NCI-H2171 treated with DMSO at 0.1 percent for 48 hours (cell line): ENCODE measurements around the gene MRPL3.

ENCODE experiments used
- DNase-seq: peaks from one replicate; lab custom pipeline; 2025; lab: John Stamatoyannopoulos, UW

Gene MRPL3

GRCh38 chr3:131502530-131503319 is at the start of gene MRPL3:
Gene MRPL3 (minus strand): TSS chr3:131502971. CDS start chr3:131502821, 150 bp downstream.
- peak; percentile 99 for DNase-seq

- DNase-seq, result no peak
These were observed 49.0 kb upstream of the MRPL3 start for GRCh38 chr3:131551761-131552160.

- peak; percentile 23 for DNase-seq
These were observed 48.0 kb upstream of the MRPL3 start for GRCh38 chr3:131550562-131551465.

GRCh38 chr3:131549340-131549739 is 46.6 kb upstream of the MRPL3 start:
- DNase-seq, result no peak

DNA sequence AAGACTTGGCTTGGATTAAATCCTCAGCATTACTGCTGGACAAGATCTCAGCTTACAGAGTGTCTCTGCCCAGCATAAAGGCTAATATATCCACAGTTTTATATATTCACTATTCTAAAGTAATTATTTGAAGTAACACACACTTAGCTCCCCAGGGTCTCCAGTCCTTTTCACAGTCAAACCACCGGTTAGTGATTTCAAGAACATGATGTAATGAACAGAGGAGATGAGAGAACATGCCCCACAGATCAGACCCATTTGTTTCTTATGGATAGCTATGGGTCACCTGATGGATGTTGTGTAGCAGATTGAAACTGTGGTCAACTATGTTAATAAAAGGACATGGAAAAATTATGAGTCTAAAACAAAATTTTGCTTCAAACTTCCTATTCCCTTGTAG is 44.8 kb upstream of the MRPL3 start:
- DNase-seq, result no peak

DNA sequence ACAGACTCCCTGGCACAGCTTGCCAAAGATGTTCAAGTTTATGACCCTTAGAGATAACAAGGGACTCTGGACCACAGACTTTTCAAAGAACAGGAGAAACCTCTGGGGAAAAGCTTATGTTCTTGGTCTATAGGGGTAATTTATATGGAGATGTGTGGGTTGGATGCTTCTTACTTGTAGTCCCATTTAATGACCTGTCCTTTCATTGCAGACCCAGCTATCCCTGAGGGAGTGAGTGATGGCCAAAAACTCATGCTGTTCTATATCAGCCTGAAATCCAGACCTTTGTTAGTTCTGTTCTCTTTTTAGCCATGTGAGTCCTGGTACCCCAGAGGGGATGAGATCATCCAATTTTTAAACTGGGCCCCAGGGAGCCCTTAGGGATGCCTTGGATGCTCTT is 43.7 kb upstream of the MRPL3 start:
- DNase-seq, result no peak

DNA sequence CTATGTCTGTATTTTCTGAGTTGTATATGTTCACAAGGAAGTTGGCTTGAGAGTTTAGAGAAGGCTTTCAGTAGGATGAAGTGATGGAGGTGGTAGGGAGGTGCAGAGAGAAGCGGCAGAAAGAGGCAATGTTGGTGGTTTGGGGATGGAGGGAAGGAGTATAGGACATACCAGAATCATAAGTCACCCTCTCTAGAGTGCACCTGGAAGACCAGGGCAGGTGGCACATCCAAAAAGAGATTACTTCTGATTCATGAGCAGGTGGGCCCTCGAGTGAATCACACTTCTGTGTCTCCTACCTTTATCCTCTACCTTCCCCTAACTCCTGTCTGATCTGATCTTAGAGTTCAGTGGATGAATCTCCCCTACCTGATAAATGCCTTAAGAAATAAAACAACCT is 41.8 kb upstream of the MRPL3 start:
- DNase-seq, result no peak

DNA sequence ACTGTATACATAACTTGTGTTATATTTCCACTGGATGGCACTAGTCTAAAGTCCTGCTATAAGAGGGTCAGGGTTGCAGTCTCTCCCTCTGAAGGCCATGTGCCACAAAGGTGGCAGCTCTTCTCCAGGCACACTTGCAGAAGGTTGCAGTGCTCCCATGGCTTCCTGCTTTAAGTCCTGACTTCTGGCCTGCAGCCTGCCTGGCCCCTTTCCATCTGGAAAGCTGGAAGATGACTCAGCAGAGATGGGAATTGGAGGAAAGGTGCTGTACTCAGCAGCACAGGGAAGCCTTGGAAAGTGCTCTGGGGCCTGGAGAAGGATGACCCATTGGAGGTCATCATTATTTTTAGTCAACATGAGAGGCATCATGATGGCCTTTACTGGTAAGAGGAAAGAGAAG is 40.9 kb upstream of the MRPL3 start:
- DNase-seq, result peak; percentile 21

GRCh38 chr3:131541288-131541687 is 38.5 kb upstream of the MRPL3 start:
- no peak for DNase-seq

DNA sequence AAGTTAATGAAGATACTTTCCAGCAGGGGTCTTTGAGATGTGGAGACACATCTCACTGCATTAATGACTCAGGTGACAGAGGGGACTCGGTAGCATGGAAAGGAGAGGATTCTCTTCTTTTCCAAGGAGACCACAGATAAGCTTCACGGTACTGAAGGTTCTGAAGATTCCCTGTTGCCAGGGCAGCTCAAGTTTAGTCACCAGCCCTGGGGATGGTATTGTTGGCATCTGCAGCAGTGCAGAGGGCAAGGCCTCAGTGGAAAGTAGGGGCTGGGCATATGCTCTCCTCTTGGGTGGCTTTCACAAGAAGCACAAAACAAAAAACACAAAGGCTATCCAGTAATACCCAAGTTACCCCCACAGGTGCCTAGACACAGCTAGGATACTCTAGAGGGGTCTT is 38.0 kb upstream of the MRPL3 start:
- DNase-seq, result no peak

- no peak for DNase-seq
These were observed 37.4 kb upstream of the MRPL3 start for GRCh38 chr3:131540143-131540542.

GRCh38 chr3:131538968-131539367 is 36.2 kb upstream of the MRPL3 start:
- no peak for DNase-seq

DNA sequence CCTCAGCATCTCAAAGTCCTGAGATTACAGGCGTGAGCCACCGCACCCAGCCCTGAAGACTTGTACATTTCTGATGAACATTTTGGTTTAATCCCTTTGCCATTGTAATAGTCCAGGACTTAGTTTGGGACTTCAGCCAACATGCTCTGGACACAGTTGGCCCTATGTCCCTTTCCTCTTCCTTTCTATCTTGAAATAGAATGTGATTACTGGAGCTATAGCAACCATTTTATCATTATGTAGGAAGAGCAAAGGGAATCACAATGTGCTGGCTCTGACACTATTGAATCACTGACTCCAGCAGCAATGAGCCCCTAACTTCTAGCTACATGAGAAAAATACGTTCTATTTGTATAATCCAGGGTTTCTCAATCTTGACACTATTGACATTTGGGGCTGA is 34.8 kb upstream of the MRPL3 start:
- DNase-seq, result no peak

DNA sequence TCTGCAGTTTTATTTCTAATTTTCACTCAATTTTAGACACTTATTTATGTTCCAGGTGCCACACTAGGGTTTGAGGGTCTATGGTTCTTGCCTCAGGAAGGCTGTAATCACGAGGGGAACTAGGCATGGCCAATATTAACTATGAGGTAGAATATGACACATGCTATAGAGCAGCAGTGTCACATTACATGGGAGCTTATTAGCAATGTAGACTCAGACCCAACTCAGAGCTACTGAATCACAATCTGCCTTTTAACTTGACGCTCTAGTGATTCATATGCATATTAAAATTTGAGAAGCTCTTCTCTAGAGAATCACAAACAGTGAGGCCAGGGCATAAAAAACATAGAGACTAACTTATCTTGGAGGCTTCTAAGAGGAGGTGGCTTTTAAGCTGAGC is 32.8 kb upstream of the MRPL3 start:
- no peak for DNase-seq

GRCh38 chr3:131535131-131535530 is 32.4 kb upstream of the MRPL3 start:
- no peak for DNase-seq

DNA sequence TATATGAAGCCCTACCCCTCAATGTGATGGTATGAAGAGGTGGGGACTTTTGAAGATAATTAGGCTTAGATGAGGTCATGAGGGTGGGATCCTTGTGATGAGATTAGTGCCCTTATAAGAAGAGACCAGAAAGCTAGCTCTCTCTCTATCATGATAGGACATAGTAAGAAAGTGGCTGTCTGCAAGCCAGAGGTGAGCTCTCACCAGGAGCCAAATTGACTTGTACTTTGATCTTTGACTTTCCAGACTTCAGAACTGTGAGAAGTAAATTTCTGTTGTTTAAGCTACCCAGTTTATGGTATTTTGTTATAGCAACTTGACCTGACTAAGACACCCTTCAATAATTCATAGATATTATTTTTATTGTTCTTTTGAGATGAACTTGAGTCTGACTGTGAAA is 29.9 kb upstream of the MRPL3 start:
- no peak for DNase-seq

- no peak for DNase-seq
These were observed 28.1 kb upstream of the MRPL3 start for GRCh38 chr3:131530843-131531242.

- no peak for DNase-seq
These were observed 27.6 kb upstream of the MRPL3 start for GRCh38 chr3:131530388-131530787.

DNA sequence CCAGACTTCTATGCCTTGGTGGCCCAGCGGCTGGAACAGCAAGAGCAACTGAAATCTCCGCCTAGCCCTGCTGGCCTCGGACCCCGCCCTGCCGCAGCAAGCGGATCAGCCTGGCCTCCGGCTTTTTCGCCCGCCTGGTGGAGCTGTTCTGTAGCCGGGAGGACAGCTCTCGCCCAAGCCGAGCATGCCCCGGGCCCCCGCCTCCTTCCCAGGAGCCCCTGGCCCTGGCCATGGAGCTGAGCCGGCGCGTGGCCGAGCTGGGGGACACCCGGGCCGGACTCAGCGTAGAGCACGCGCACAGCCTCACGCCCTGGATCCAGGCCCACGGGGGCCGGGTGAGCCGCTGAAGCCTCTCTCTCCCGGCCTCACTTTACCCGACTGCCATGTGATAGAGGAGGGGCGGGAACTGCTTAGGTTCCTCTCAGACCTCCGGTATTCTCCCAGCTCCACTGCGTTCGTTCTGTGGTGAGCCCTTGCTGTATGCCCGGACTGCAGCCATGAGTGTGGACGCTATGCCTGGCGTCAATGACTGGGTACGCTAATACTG is 24.1 kb upstream of the MRPL3 start:
- DNase-seq, result peak; percentile 46

DNA sequence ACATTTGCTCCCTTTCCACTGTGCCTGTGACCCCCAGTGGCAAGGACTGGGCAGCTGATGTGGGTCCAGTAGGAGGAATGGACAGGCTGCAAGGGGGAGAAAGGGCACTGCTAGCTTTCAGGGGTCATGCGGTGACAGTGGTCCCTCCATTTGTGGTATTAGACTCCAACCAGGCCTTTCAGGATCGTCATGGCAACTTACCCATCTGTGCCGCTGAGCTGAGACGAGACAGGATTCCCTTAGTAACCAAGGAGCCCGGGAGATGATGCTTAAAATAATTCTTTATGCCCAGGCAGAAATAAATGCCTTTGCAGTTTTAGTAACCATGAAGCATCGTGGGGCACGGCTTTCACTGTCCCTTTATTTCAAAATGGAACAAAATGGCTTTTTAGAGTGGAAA is 15.9 kb upstream of the MRPL3 start:
- no peak for DNase-seq

DNA sequence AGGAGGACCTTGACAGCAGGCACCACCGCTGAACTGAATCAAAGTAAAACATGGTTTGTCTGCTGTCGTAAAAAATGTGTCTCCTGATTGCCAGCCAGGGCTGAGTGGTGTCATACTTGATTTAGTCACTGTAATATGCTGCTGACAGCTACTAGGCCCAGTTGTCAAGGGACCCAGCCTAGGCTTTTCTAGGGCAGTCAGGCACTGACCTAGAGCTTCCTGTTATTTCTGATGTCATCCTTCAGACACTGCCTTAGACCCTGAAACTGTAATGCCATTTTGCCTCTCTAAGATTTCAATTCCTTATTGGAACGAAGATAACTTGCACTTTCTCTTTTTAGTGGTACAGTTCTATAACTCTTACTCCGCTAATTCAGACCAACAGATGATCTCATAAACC is 2.6 kb upstream of the MRPL3 start:
- no peak for DNase-seq

DNA sequence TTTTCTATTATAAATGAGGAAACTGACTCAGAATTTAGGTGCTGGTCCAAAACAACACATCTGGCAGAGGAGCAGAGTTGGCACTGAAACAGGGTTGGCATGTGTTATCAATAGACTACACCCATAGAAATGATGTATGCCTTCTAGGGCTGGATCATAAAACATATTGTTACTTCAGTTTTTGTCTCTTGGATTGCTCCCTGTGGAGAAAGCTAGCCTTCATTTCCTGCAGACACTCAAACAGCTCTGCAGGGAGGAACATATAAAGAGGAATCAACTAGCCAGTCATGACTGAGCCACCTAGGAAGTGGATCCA is 507 bp upstream of the MRPL3 start:
- no peak for DNase-seq

GRCh38 chr3:131501949-131502348 is 822 bp downstream of the MRPL3 start:
- DNase-seq, result no peak
